ENCODE data around the gene MUSK. TPM values are rescaled to one million over a fixed set of nuclear protein-coding genes. Genes with fewer than 3 reads are reported as not detected.

Gene MUSK
- polyA plus RNA-seq, 1 donor (not counting 4 experiments of a cell fraction or from before 2014, with no cell fraction given): not detected

GRCh38 chr9:110797611-110798010 is 129.0 kb downstream of the MUSK start:
- FAIRE-seq (no peak), DNase-seq (ENCODE audit: low read depth, low spot score) (no peak)
- H4K20me1 ChIP-seq (ENCODE audit: control insufficient read depth, extremely low read depth, insufficient read depth, low read length): no peaks in the 10 kb centered on the region
- H3K27ac ChIP-seq (ENCODE audit: control insufficient read depth, insufficient read depth, low read length): no peak overlapping the region
- no peak overlapping the region for H3K4me3 ChIP-seq (ENCODE audit: control insufficient read depth in 2 of 3, extremely low read depth in 1 of 3, insufficient read depth in 2 of 3, low read depth in 1 of 3, low read length in 3 of 3)
- no peak overlapping the region for H3K4me2 ChIP-seq (ENCODE audit: control insufficient read depth, extremely low read depth, insufficient read depth, low read depth, low read length)
- H2AFZ ChIP-seq (ENCODE audit: control insufficient read depth, low read length): no peak overlapping the region
- H3K9ac ChIP-seq (ENCODE audit: control insufficient read depth, extremely low read depth, insufficient read depth, low read length): no peak overlapping the region
- H3K9me3 ChIP-seq (ENCODE audit: control insufficient read depth, low read depth, low read length): no peaks in the 10 kb centered on the region
- no peaks in the 10 kb centered on the region for H3K9me1 ChIP-seq (ENCODE audit: control insufficient read depth, extremely low read depth, insufficient read depth, low read length)
- no peaks in the 10 kb centered on the region for H3K4me1 ChIP-seq (ENCODE audit: control insufficient read depth, extremely low read depth, insufficient read depth, low read length)
- H3K79me2 ChIP-seq (ENCODE audit: control insufficient read depth, insufficient read depth, low read length): no peaks in the 10 kb centered on the region
- H3K27me3 ChIP-seq (ENCODE audit: control insufficient read depth, extremely low read depth, insufficient read depth, low read length): no peaks in the 10 kb centered on the region
- H3K36me3 ChIP-seq (ENCODE audit: control insufficient read depth in 2 of 2, extremely low read depth in 1 of 2, insufficient read depth in 2 of 2, low read length in 2 of 2): no peaks in the 10 kb centered on the region
- dilution Hi-C loops (cut with MboI; ENCODE audit: extremely low pct_ligation_motif_present, low sequenced_read_pairs): loop anchor here (25.0 kb wide), 1 partner anchor 90 kb away; no protein-coding TSS in a partner anchor
- TF ChIP-seq CTCF (optimal IDR thresholded peaks at IDR 0.05 in 1 of 3, IDR thresholded peaks at IDR 0.05 in 1 of 3, conservative IDR thresholded peaks at IDR 0.05 in 1 of 3; ENCODE audit: extremely low read depth in 1 of 3, insufficient read depth in 2 of 3, low read length in 3 of 3): no peak

- Histone ChIP-seq H3K27me3 (ENCODE audit: control insufficient read depth, extremely low read depth, insufficient read depth, low read length) (no peaks in the 10 kb centered on the region), H2AFZ (ENCODE audit: control insufficient read depth, low read length) (no peak overlapping the region), H3K27ac (ENCODE audit: control insufficient read depth, insufficient read depth, low read length) (no peak overlapping the region), H3K4me3 (ENCODE audit: control insufficient read depth in 2 of 3, extremely low read depth in 1 of 3, insufficient read depth in 2 of 3, low read depth in 1 of 3, low read length in 3 of 3) (no peak overlapping the region), H3K4me1 (ENCODE audit: control insufficient read depth, extremely low read depth, insufficient read depth, low read length) (no peaks in the 10 kb centered on the region), H3K9me1 (ENCODE audit: control insufficient read depth, extremely low read depth, insufficient read depth, low read length) (no peaks in the 10 kb centered on the region), H3K4me2 (ENCODE audit: control insufficient read depth, extremely low read depth, insufficient read depth, low read depth, low read length) (no peak overlapping the region), H3K9ac (ENCODE audit: control insufficient read depth, extremely low read depth, insufficient read depth, low read length) (no peak overlapping the region), H4K20me1 (ENCODE audit: control insufficient read depth, extremely low read depth, insufficient read depth, low read length) (no peaks in the 10 kb centered on the region), H3K9me3 (ENCODE audit: control insufficient read depth, low read depth, low read length) (no peaks in the 10 kb centered on the region), H3K36me3 (ENCODE audit: control insufficient read depth in 2 of 2, extremely low read depth in 1 of 2, insufficient read depth in 2 of 2, low read length in 2 of 2) (no peaks in the 10 kb centered on the region), H3K79me2 (ENCODE audit: control insufficient read depth, insufficient read depth, low read length) (no peaks in the 10 kb centered on the region)
- FAIRE-seq: no peak
- dilution Hi-C loops (cut with MboI; ENCODE audit: extremely low pct_ligation_motif_present, low sequenced_read_pairs): loop anchor here (25.0 kb wide), 1 partner anchor 88 kb away; no protein-coding TSS in a partner anchor
- TF ChIP-seq CTCF (optimal IDR thresholded peaks at IDR 0.05 in 1 of 3, IDR thresholded peaks at IDR 0.05 in 1 of 3, conservative IDR thresholded peaks at IDR 0.05 in 1 of 3; ENCODE audit: extremely low read depth in 1 of 3, insufficient read depth in 2 of 3, low read length in 3 of 3) (no peak), EZH2 (IDR thresholded peaks at IDR 0.05; ENCODE audit: low read length) (no peak)
- no peak for DNase-seq (ENCODE audit: low read depth, low spot score)
Observed at GRCh38 chr9:110799396-110799795, 130.8 kb downstream of the MUSK start.

Measured in keratinocyte (primary cell).